Upper lobe of left lung (tissue), 4 donors: ENCODE measurements around the gene TAGLN3.
"Not testable (repeated sequence)": the region's sequence is repeated elsewhere in the genome, so short reads cannot be mapped to it uniquely, and the experiment has no call there.

Experiments used
- EP300 ChIP-seq, 4 donors: sonication (generic); formaldehyde crosslinking; IDR thresholded peaks; one replicate each; pipeline ENCODE4 v1.5.1; 2017; ENCODE audit warnings: antibody characterized with exemption in 4 of 4, control low read depth in 2 of 4
- POLR2A ChIP-seq, 4 donors: fragments of 450-650 bp; IDR thresholded peaks; one replicate each; pipeline ENCODE4 v1.5.1; 2016 to 2017; ENCODE audit warnings: antibody characterized with exemption in 4 of 4, mild to moderate bottlenecking in 2 of 4
- POLR2AphosphoS5 ChIP-seq, 2 donors: sonication (generic); formaldehyde crosslinking; IDR thresholded peaks; one replicate each; pipeline ENCODE4 v1.5.1; 2017; ENCODE audit warnings: antibody characterized with exemption in 2 of 2
- TF ChIP-seq, protein P1 (sequence below), 6 experiments: fragments of 450-650 bp in 4 of 6; fragments of 200-600 bp in 2 of 6; sonication (generic) in 2 of 6; IDR thresholded peaks; one replicate each; pipeline ENCODE4 v1.5.1; 2016 to 2019; ENCODE audit warnings: antibody characterized with exemption in 6 of 6

DNA sequence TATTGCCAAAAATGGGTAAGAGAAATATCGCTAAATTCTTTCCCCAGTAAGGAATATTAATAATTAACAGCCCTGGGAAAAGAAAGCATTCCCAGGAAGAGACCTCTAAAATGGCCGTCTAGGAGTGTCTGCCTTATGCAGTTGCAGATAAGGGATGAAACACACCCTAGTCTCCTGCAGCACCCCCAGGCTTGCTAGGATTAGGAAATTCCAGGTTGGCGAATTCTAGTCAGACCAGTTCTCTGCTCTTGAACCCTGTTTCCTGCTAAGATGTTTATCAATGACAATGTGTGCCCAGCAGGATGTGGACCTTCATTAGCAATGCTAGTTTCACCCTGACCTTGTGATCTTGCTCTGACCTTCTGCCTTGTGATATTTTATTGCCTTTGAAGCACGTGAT, 38.5 kb downstream of the TAGLN3 start:
- TF ChIP-seq, protein P1, sequence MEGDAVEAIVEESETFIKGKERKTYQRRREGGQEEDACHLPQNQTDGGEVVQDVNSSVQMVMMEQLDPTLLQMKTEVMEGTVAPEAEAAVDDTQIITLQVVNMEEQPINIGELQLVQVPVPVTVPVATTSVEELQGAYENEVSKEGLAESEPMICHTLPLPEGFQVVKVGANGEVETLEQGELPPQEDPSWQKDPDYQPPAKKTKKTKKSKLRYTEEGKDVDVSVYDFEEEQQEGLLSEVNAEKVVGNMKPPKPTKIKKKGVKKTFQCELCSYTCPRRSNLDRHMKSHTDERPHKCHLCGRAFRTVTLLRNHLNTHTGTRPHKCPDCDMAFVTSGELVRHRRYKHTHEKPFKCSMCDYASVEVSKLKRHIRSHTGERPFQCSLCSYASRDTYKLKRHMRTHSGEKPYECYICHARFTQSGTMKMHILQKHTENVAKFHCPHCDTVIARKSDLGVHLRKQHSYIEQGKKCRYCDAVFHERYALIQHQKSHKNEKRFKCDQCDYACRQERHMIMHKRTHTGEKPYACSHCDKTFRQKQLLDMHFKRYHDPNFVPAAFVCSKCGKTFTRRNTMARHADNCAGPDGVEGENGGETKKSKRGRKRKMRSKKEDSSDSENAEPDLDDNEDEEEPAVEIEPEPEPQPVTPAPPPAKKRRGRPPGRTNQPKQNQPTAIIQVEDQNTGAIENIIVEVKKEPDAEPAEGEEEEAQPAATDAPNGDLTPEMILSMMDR (IDR thresholded peaks at IDR 0.05) = not testable (repeated sequence)
- TF ChIP-seq POLR2A, EP300, POLR2AphosphoS5 (IDR thresholded peaks at IDR 0.05): not testable (repeated sequence)
